HL-60 (cell line): ENCODE results near the gene RAB1A.
"Not testable (repeated sequence)": the region's sequence is repeated elsewhere in the genome, so short reads cannot be mapped to it uniquely, and the experiment has no call there.

Experiments used
- DNase-seq, 2 experiments: peaks; one replicate each; pipeline ENCODE4 v3.0.0-alpha.2; 2010 to 2020; ENCODE audit warnings: low read depth in 1 of 2, low spot score in 1 of 2
- H3K27ac ChIP-seq: fragments of 250-450 bp; sonication (Bioruptor Pico); replicated peaks from 2 replicates; pipeline ENCODE4 v1.5.1; 2020; ENCODE audit warnings: mild to moderate bottlenecking, moderate library complexity
- H3K27me3 ChIP-seq: fragments of 250-450 bp; sonication (Bioruptor Pico); 2 replicates; pipeline ENCODE4 v1.5.1; 2021; ENCODE audit warnings: mild to moderate bottlenecking, moderate library complexity; ENCODE audit not compliant: insufficient read depth, poor library complexity, severe bottlenecking
- H3K4me3 ChIP-seq: replicated peaks from 2 replicates; pipeline ENCODE4 v1.5.1; 2011; ENCODE audit warnings: mild to moderate bottlenecking, control low read depth, low read length; ENCODE audit not compliant: insufficient read depth
- CTCF ChIP-seq: IDR thresholded peaks from one replicate; pipeline ENCODE4 v1.5.1; 2011; ENCODE audit warnings: low read length, control low read depth, inconsistent platforms; ENCODE audit not compliant: insufficient read depth
- GABPA ChIP-seq: IDR thresholded peaks from 2 replicates; pipeline ENCODE4 v1.6.1; 2012; ENCODE audit warnings: low read depth
- POLR2AphosphoS5 ChIP-seq: IDR thresholded peaks from 2 replicates; pipeline ENCODE4 v1.6.1; 2012; ENCODE audit warnings: low read depth
- REST ChIP-seq: IDR thresholded peaks from 2 replicates; pipeline ENCODE4 v1.6.1; 2012; ENCODE audit warnings: low read depth; ENCODE audit not compliant: insufficient replicate concordance
- SPI1 ChIP-seq: IDR thresholded peaks from 2 replicates; pipeline ENCODE4 v1.6.1; 2012; ENCODE audit warnings: low read depth, mild to moderate bottlenecking, borderline replicate concordance

RAB1A gene

GRCh38 chr2:65132930-65133329, 3.0 kb upstream of the RAB1A start:
- not testable (repeated sequence) for H3K27ac ChIP-seq, H3K27me3 ChIP-seq, H3K4me3 ChIP-seq, DNase-seq

GRCh38 chr2:65130664-65131175, 814 bp upstream of the RAB1A start:
- DNase-seq, result peak in 1 of 2 experiments; percentile 68
- peak; percentile 8 for TF ChIP-seq REST
- TF ChIP-seq SPI1, result peak; percentile 23; the same call in 1 of the 2 replicates
- TF ChIP-seq GABPA, result no peak
- TF ChIP-seq POLR2AphosphoS5, result no peak
- Histone ChIP-seq H3K27me3 (no peaks in the 10 kb centered on the region), H3K4me3 (peak overlapping the region; percentile 56), H3K27ac (peak overlapping the region; percentile 92)

- Histone ChIP-seq H3K27me3 (no peaks in the 10 kb centered on the region), H3K4me3 (peak overlapping the region; percentile 99), H3K27ac (peak overlapping the region; percentile 92)
- DNase-seq, result peak; percentile 18 to 24
- TF ChIP-seq CTCF, result no peak
- TF ChIP-seq POLR2AphosphoS5, result no peak
- TF ChIP-seq REST, result no peak
- TF ChIP-seq GABPA, result no peak
- TF ChIP-seq SPI1, result no peak
These were observed 550 bp downstream of the RAB1A start for GRCh38 chr2:65129286-65129825.

- H3K27me3 ChIP-seq, result no peaks in the 10 kb centered on the region
- H3K27ac ChIP-seq, result peak overlapping the region; percentile 92
- DNase-seq, result peak; percentile 42 to 85
- H3K4me3 ChIP-seq, result peak overlapping the region; percentile 99
- TF ChIP-seq GABPA (no peak), SPI1 (no peak), POLR2AphosphoS5 (no peak), CTCF (no peak), REST (no peak)
These were observed 1.4 kb downstream of the RAB1A start for GRCh38 chr2:65128297-65129190.

- H3K27ac ChIP-seq, DNase-seq: not testable (repeated sequence)
These were observed 4.4 kb downstream of the RAB1A start for GRCh38 chr2:65125457-65125856.

More at GRCh38 chr2:65125457-65125856, 4.4 kb downstream of the RAB1A start:
- H3K4me3 ChIP-seq, H3K27me3 ChIP-seq: not testable (repeated sequence)
